GM21447 (cell line): ENCODE data around the gene SPSB3.

Experiments
- ATAC-seq: cut with Tn5 transposase; IDR thresholded peaks from one replicate; pipeline ENCODE4 v1.9.1; 2021; ENCODE audit not compliant: unreplicated experiment

Gene SPSB3

DNA sequence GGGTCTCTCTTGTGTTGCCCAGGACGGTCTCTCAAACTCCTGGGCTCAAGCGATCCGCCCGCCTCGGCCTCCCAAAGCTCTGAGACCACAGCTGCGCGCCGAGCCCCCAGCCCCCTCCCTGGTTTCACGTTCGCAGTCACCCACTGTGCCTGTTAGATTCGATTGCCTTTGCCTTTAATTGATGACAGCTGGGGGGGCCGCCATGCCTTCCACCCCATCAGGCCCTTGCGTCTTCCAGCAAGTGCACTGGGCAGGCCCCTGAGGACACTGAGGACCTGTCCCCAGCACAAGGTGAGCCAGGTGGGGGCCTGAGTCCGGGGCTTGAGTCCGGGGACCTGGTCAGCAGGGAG, 7.9 kb upstream of the SPSB3 start:
- ATAC-seq: no peak

DNA sequence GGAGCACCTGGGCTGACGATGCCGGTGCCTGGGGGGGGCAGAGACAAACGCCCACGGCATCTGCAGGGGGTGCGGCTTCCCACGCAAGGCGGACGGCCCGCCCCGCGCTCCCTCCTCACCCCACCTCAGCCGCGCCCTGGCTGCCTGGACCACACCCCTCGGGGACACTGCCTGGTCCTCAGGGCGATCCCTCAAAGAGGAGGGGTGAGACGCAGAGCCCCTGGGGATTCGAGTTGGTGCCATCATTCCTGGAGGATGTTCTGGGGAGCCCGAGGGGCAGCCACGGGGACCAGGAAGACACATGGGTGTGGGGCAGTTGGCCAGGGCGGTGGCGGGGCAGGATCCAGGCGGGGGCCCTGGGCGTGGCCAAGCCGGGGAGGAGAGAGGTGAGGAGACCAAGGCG, 7.3 kb upstream of the SPSB3 start:
- ATAC-seq: no peak

DNA sequence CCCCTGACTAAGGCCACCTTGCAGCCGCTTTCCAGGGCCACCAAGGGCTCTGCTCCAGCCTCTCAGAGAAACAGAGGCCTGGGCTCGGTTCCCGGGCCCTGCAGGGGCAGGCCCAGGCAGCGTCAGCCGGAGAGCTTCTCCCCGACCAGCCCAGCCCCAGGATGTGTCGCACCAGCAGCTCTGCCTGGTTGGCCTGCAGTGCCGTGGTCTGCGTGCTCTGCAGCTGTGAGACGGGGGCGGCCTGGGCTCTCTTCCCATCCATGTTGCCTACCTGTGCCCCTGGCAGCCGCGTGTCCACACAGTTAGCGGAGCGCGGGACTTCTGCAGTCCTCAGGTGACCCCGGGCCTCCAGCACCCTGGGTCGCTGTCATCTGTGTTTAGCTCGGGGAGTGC, 6.3 kb upstream of the SPSB3 start:
- no peak for ATAC-seq

DNA sequence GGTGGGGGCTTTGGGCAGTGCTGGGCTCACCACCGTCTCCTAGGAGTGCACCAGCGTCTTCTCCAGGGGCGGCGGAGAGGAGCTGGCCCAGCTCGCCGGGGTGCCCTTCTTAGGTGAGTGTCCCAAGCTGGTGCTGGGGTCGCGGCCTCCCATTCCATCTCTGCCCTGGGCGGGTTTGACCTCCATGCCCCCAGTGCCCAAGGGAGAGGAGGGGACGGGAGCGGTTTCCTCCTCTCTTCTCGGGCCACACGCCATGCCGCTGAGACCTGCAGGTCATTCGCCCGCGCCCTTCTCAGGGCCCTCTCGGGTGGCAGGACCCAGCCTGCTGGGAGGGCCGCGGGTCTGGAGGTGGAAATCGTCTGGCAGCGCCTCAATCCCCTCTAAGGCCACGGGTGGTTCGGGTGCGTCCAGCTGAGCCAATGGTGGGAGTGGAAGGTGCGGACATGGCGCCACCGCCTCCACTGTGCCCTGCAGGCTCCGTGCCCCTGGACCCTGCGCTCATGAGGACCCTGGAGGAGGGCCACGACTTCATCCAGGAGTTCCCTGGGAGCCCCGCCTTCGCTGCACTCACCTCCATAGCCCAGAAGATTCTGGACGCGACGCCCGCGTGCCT, 5.8 kb upstream of the SPSB3 start:
- ATAC-seq: no peak

DNA sequence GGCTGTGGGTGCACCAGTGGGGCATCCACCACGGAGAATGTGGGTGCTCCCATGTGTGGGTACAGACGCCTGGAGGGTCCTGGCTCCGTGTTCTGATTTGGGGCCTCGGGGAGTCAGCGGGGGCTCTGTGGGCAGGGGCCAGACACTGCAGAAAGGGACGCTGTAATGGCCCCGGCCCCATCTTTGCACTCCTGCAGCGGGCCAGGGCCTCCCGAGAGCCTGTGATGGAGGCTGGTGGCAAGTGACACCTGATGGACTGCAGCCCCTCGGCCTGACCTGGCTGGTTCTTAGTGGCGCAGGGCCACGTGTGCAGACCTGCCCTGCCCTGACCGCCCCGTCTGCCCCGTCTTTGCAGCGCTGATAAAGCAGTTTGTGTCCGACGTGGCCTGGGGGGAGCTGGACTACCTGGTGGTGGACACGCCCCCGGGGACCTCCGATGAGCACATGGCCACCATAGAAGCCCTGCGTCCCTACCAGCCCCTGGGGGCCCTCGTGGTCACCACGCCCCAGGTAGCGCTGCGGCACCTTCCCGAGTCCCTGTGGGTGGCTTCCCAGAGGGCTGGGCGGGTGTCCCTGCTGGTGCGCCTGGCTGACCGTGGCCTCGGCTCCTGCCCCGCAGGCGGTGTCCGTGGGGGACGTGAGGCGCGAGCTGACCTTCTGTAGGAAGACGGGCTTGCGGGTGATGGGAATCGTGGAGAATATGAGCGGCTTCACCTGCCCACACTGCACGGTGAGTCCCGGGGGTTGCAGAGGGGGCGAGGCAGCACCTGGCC, 5.1 kb upstream of the SPSB3 start:
- no peak for ATAC-seq

DNA sequence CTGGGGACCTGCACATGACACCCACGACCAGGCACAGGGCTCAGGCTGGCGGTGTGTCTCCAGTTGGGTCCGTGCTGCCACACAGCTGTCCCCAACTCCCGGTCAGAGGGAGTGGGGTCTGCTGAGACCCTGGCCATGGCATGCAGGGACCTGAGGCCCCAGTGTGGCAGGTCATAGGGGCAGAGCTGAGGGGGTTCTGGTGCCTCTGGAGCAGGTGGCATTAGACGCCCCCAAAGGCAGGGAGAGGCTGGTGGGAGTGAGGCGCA, 4.6 kb upstream of the SPSB3 start:
- ATAC-seq: no peak

DNA sequence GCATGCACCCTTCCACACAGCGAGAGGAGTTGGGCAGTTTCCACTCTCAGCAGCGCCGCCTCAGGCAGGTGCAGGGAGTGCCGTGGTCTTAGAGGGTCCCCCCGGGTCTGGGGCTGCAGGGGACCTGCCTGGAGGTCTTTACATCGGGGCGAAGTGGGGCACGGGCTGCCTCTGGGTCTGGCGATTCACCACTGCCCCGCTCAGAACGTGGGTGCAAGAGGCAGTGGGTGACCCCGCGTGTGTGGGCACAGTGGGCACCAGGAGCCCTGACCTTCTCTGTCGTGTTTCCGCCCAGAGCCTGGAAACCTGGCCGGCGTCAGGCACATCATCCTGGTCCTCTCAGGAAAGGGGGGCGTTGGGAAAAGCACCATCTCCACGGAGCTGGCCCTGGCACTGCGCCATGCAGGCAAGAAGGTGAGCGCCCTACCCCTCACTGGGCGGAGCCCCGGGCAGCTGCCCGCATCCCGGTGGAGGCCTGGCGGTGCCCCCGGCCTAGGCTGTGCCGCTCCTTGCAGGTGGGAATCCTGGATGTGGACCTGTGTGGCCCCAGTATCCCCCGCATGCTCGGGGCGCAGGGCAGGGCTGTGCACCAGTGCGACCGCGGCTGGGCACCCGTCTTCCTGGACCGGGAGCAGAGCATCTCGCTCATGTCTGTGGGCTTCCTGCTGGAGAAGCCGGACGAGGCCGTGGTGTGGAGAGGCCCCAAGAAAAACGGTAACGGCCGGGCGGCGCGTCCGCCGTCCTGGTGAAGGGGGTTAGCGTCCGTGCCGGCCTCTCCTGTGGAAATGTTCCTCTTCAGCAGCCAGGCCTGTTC, 4.1 kb upstream of the SPSB3 start:
- no peak for ATAC-seq

DNA sequence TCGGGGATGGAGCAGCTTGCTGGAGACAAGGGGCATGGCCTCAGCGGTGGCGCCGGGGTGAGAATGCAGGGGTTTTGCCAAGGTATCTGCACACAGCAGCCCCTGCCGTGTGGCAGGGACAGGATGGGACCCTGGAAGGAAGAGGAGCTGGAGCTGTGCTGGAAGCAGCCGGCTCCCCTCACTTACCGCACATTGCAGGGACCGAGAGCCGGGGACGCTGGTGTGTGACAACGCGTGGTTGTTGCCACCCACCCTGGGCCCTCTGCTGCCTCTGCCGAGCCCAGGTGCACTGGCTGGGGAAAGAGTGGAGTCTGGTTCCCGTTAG, 3.4 kb upstream of the SPSB3 start:
- ATAC-seq: no peak

DNA sequence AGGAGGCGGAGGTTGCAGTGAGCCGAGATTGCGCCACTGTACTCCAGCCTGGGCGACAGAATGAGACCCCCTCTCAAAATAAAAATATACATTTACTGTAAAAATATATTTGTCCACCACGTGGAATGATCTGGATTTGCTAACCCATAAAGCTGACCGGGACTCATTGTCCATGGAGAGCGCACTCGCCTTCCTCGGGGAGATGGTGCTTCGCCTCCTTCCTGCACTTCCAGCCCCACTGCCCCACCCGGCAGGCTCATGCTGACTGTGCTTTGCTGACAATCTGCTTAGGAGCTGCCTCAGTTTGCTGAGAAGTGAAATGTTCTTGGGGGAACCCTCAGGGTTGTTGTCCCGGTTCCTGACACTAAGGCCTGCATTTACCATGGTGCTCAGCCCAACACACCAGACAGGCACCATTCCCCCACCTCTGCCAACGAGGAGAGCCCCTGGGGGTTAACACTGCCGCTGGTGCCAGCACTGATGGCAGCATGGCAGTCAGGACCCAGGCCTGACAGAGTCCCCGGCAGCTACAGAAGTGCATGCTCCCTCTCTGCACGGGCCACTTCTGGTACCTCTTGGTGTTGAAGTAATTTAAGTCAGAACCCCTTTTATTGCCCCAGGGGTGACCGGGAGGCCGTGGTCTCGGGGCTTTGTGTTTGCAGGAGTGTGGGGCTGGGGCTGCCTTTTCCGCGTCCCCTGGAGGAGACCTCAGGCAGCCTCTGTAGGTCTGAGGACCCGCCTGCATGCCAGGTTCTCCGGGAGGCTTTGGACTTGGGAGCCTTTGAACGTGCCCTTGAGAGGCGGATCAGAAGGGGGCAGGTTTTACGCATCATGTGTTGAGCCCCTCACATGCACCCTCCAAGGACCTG, 2.8 kb upstream of the SPSB3 start:
- no peak for ATAC-seq

DNA sequence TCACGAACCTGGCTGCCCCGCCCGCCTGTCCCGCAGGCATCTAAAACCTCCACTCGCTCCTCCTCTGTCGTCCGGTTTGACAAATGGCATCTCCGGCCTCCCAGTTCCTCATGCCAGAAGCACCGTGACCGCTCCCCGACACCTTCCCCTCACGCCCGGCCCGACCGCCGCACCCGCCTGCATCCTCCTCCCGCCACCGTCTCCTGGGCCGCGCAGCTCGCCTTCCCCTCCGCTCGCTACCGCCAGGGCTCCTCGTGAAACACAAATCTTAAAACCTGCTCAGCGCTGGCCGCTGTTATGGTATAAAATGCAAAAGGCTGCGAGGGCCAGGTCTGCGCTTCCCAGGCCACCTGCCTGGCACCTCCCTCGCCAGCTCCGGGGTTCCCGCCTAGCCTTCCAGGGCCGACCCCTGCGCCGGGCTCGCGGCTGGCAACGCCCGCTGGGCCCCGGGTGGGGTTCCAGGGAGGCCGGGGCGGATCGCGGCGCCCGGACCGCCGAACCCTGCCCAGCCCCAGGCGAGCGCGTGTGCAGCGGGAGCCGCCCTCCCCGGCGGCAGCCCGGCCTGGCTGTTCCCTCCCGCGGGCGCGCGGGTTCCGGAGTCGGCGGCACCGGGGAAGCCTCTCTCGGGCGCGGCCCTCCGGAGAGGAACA, 488 bp downstream of the SPSB3 start:
- no peak for ATAC-seq

DNA sequence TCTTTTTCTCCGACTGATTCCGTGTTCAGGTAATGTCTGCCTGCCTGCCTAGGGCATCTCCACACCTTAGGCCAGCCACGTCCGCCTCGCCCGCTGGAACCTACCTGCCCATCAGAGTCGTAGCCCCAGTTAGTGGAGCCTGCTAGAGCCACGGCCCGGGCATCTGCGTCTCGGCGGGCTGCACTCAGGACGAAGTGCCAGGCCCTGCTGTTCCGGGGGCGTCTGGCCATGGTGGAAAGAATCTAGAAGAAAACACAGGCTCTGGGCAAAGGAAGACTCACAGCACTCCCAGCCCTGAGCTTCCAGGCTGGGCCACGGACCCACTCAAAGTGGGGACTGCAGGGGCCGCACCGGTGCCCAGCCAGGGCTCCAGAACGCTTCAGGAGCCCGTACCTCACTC, 1.1 kb downstream of the SPSB3 start:
- no peak for ATAC-seq

DNA sequence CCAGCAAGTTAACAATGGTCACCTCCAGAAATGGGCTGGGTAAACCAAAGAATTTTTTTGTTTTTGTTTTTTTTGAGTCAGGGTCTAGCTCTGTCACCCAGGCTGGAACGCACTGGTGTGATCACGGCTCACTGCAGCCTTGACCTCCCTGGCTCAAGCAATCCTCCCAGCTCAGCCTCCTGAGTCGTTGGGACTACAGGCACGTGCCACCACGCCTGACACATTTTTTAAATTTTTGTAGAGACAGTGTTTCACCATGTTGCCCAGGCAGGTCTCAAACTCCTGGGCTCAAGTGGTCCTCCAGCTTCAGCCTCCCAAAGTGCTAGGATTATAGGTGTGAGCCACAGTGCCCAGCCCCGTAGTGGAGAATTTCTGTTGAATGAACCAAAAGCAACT, 1.7 kb downstream of the SPSB3 start:
- ATAC-seq: no peak

DNA sequence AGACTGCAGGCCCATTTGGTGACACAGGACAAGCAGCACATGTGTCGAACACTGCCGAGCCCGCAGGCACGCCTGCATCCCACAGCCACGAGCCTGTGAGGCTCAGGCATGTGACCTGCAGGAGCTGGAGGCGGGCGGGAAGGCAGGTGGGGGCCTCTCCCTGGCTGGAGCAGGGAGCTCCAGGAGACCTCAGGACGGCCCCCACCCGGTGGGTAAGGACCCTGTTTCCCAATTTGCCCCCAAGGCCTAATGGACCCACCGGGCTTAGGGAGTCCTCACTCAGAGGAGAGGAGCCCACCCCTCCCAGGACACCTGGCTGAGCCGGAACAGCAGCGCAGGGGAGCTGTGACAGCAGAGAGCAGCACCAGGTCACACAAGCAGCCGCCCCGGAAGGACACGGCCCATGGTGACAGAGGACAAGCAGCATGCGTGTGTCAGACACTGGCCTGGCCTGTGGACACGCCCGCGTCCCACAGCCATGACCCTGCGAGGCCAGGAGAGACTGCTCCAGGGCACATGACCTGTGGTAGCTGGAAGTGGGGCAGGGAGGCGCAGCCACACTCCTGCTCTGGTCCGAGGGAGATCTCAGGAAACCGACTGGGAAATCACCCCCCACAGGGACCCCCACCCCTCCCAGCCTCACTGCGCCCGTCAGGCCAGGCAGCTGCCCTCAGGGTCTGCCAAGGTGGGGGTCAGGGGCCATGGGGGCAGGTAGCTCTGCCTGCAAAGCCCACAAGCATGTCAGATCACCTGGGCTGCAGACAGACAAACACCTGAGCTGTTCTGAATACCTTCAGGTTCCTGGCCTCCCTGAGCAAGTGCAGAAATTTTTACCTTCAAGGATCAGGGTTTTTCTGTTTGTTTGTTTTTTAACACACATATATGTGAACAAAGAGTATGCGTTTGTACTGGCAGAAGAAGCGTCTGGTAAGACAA, 2.4 kb downstream of the SPSB3 start:
- no peak for ATAC-seq

DNA sequence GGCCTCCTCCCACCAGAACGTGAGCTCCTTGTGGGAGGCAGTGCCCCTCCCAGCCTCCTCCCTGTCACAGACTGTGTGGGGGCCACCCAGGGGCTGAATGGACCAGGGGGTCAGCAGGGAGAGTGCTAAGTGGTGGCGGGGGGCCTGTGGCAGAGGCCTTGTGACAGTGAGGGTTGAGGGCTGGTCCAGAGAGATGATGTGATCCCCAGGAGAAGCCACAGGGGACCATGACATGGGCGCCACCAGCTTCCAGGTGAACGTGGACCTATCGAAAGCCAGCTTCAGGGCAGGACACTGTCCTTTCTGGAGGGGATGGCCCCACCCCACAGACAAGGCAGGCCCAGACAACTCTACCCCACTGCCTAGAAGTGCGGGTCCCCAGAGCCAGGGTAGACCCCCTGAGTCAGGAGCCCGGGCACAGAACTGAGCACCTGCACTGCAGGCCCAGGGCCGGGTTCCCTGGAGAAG, 3.1 kb downstream of the SPSB3 start:
- ATAC-seq: no peak

DNA sequence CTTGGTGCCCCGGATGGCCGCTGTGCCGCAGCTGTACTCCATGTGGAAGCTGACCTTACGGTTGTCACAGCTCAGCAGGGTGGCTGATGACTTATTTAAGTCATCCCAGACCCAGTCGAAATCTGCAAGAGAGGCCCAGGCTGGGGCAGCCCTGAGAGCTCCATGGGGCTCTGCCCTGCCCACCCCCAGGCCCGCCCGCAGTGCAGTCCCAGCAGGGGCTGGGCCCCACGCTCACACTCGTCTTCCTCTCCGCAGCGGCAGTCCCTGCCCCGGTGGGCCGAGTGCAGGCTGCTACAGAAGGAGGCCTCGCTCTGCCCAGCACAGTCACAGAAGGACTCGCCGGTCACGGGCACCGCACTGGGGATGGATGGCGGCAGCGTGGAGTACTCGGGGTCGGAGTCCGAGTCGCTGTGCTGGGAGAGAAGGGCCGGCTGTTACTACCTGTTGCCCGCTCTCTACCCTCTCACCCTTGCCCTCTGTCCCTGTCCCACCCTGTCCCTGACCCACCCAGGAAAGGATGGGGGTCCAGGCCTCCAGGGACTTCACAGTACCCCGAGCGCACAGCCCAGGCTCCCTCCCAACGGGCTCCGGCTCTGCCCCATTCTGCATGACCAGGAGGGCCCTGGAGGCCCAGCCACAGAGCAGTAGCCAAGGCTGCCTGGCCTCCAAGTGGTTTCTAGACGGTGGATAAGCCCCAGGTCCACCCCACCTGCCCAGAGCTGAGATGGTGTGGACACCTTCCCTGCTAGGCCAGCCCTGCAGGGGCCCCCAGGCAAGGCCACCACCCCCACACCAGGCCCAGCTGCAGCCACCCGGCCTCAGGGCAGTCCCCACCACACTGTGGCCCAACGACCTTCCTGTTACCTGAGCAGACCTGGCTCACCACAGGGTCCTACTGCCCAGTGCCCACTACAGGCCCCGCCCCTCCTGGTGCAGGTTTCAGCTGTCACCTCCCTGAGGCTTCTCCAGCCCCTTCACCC, 3.9 kb downstream of the SPSB3 start:
- ATAC-seq: no peak

DNA sequence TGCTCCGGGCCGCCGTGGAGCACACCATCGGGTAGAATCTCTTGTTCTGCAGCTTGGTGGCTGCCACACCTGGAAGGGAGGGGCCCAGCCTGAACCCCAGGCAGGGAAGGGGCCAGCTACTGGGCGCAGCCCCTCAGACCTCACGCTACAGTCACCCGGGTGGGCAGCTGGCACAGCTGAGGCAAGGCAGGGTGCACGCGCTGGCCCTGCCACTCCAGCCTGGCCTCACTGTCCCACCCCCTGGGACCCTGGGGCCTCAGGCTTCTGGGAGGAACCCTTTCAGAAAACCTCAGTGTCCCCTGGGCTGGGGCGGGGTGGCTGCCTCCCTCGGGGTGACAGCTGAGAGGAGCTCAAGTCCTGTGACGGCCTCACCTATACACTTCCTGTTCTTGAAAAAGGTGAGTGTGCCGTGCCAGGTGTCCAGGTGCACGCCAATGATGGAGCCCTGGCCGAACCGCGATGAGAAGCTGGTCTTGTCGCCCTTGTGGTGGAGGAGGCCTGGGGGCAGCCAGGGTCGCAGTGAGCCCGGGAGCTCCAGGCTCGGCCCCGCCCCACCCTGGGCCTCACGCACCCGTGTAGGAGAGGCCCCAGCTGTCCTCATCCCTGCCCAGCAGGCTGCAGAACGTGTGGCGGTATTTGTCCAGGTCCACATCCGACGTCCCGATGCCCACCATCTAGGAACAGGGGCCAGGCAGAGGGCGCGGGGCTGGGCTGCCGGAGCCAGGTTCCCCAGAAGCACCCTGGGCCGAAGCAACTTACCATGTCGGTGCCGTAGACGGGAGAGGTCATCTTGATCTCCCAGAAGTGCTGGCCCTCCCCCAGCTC, 4.8 kb downstream of the SPSB3 start:
- no peak for ATAC-seq

DNA sequence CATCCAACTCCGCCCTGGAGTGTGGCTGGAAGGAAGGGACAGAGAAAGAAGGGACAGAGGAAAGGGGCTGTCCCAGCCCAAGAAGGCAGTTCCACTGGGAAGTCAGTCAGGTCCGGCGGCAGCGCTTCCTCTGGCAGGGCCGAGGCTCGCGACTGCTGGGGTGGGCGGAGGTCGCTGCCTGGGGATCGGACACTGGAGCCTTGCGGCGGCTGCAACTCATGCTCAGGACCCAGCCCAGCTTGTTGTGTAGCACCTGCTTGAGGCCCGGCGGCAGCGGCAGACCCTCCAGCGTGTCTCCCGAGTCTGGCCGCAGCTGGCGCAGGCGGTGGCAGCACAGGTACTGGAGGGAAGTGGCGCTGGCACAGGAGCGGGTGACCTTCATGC, 5.4 kb downstream of the SPSB3 start:
- no peak for ATAC-seq

DNA sequence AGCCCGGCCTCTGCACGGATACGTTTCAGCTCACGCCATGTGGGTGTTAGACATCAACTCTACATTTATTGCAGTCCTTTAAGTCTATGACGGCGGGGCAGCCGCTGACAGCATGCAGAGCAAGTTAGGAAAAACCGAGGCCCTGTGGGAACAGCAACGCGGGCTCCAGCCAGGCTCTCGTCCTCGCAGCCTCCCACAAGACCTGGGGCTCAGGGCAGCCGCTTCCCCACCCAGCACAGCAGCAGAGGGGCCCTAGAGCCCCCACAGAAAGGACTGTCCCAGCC, 5.8 kb downstream of the SPSB3 start:
- no peak for ATAC-seq
